ENCODE data around the gene KLHL28.

DNA sequence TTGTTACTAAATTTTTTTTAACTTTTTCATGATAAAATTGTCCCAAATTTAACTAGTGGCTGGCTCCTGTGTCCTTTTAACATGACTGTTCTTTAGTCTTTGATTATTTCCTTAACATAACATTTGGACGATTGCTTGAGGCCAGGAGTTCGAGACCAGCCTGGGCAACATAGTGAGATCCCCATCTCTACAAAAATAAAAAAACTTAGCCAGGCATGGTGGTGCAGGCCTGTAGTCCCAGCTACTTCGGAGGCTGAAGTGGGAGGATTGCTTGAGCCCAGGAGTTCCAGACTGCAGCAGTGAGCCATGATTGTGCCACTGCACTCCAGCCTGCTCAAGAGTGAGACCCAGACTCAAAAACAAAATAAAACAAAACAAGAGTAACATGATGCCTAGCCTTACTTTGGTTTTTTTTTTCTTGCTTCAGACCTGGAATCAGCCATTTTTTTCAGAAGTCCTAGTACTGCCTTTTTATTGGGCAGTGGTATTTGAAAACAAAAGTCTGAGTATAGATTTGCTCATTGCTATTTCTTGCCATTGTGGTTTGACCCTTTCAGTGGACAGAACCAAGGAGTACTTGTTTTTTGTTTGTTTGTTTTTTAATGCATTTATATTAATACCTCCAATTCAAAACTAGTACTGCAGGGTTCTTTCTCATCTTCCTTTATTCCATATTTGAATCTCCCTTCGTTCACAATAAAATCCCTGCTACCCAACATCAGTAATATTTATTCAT lies 5.0 kb upstream of the KLHL28 start:
- TF ChIP-seq, protein P1, sequence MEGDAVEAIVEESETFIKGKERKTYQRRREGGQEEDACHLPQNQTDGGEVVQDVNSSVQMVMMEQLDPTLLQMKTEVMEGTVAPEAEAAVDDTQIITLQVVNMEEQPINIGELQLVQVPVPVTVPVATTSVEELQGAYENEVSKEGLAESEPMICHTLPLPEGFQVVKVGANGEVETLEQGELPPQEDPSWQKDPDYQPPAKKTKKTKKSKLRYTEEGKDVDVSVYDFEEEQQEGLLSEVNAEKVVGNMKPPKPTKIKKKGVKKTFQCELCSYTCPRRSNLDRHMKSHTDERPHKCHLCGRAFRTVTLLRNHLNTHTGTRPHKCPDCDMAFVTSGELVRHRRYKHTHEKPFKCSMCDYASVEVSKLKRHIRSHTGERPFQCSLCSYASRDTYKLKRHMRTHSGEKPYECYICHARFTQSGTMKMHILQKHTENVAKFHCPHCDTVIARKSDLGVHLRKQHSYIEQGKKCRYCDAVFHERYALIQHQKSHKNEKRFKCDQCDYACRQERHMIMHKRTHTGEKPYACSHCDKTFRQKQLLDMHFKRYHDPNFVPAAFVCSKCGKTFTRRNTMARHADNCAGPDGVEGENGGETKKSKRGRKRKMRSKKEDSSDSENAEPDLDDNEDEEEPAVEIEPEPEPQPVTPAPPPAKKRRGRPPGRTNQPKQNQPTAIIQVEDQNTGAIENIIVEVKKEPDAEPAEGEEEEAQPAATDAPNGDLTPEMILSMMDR (IDR thresholded peaks at IDR 0.05; ENCODE audit: insufficient read depth, low read length, poor library complexity, severe bottlenecking) = no peak
- TF ChIP-seq EZH2phosphoT487 (conservative IDR thresholded peaks at IDR 0.05; ENCODE audit: low read length) = no peak
